GM12872 (cell line): ENCODE data around the gene ZDHHC3.

ENCODE experiments used
- TF ChIP-seq, protein P1 (sequence below): IDR thresholded peaks from 3 replicates; pipeline ENCODE4 v1.5.1; 2011; ENCODE audit warnings: low read depth, mild to moderate bottlenecking, low read length, moderate library complexity; ENCODE audit not compliant: insufficient read depth

The ZDHHC3 gene

DNA sequence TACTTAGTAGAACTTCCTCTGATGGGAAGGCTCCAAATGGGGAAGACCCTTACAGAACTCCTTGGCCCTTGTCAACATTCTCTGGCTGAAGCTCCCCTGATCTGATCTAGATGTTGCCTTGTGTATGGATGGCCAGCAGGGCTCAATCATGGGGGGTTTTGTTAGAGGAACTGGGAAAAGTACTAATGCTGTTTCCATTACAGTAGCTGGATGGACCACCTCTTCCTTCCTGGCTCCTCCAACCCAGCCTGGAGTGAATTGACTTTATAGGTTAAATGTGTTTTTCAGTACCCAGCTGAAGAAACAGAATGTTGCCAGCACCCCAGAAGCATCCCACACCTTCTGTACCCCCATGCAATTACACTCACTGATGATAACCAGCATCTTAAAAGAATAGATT is 27.4 kb upstream of the ZDHHC3 start:
- TF ChIP-seq, protein P1, sequence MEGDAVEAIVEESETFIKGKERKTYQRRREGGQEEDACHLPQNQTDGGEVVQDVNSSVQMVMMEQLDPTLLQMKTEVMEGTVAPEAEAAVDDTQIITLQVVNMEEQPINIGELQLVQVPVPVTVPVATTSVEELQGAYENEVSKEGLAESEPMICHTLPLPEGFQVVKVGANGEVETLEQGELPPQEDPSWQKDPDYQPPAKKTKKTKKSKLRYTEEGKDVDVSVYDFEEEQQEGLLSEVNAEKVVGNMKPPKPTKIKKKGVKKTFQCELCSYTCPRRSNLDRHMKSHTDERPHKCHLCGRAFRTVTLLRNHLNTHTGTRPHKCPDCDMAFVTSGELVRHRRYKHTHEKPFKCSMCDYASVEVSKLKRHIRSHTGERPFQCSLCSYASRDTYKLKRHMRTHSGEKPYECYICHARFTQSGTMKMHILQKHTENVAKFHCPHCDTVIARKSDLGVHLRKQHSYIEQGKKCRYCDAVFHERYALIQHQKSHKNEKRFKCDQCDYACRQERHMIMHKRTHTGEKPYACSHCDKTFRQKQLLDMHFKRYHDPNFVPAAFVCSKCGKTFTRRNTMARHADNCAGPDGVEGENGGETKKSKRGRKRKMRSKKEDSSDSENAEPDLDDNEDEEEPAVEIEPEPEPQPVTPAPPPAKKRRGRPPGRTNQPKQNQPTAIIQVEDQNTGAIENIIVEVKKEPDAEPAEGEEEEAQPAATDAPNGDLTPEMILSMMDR = no peak

DNA sequence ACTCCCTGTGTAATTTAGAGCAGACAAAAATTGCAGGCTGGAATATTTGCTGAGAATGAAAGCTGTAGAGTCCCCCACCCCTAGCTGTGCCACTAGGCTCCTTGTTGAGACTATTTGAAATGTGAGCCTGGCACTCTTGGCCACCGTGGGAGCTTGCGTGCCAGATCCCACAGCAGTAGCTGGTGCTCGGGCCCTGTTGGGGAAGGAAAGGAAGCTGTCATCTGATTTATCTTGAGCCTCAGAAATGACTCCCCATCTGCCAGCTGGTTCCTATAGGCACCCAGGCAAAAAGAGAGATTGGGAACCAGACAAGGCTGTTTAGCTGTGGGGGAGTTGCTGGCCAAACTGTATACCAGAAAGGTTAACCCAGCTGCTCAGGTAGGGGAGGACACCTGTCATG is 26.7 kb upstream of the ZDHHC3 start:
- TF ChIP-seq, protein P1 = no peak

DNA sequence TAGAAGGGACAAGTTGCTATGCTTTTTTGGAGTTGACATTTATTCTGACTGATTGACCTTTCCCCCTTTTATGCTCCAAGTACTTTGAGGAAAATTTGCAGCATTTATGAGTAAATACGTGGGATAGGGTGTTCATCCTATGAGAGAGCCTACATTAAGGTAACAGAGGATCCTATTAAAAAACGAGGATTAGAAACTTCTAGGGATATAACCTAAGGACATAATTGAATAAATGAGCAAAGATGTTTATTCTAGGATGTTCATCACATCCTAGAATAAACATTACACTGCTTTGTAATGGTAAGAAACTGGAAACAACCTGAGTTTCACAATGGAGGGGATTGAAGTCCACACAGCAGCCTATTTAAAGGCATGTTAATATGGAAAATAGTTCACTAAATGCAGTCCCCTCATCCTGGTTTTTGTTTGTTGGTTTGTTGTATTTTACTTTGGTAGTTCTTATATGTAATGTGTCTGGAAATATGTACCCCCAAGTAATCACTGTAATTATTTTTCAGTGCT is 26.2 kb upstream of the ZDHHC3 start:
- TF ChIP-seq, protein P1 = no peak

DNA sequence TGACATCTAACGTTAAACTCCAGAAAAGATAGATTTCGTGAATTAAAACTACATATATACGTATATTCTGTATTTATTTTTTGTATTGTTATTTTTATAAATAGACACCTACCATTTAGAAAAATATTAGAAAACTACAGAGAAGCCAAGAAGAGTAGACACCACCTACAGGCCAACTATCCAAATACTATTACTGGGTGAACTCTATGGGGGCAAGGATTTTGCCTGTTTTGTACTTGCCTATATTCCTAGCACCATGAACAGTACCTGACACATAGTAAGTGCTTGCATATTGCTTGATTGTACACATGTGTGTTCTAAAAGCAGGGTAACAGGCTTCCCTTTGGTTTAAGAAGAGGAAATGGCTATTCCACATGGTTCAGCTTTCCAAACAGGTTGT is 25.8 kb upstream of the ZDHHC3 start:
- TF ChIP-seq, protein P1 = no peak

DNA sequence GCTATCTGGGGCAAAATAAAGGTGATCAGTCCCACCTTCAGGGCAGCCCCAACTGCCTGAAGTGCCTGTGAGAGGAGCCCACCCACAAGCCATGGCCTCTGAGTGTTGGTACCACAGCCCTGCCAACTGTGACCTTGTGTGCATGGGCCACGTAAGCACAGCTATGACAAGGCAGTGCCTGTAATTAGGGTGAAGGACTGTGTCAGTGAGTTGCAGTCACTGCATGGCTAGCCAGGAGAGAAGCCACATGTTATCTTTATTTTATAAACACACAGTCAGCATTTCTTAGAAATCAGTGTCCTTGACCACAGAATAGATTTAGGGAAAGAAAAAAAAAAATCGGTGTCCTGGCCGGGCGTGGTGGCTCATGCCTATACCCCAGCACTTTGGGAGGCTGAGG is 24.8 kb upstream of the ZDHHC3 start:
- TF ChIP-seq, protein P1 = no peak

DNA sequence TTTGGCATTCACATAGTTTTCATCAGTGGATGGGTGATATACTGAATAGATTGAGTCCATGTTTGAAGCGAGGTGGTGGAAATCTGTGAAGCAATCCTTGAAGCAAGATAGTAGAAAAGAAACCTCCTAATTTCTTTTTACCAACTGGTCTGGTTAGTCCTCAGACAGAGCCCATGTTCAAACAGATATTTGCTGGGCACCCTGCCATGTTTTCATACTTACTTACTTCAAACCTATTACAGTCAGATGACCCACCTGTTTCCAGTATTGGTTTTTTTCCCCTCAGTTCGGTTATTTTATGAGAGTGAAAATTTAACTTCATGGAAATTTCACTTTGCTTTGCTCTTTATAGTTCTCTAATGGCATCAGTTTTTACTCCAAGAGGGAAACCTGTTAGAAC is 23.8 kb upstream of the ZDHHC3 start:
- TF ChIP-seq, protein P1 = no peak

DNA sequence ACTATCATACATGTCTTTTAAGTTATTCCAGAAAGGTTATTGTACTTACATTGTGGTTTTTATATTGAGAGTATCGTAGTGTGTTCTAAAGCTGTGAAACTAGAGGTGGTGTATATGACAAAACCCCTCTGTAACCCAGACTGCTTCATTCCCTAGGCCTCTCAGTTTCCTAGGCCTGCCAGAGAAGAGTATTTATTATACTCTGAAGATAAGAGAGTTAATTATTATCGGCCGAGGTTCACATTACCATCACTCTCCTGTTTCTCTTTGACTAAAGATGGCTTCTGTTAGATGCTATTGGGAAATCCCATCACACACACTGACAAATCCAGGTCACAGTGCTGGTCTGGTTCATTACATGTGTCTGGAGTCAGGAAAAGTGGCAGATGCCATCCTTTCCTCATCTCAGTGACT is 20.6 kb upstream of the ZDHHC3 start:
- TF ChIP-seq, protein P1 = no peak
